NCI-H82 treated with DMSO at 0.1 percent for 48 hours (cell line): ENCODE data around the gene TAF10.

ENCODE experiments used
- DNase-seq: peaks from one replicate; lab custom pipeline; 2025; ENCODE audit not compliant: unreplicated experiment; lab: John Stamatoyannopoulos, UW

TAF10 gene

GRCh38 chr11:6561288-6561687 lies 50.7 kb downstream of the TAF10 start:
- DNase-seq: no peak
